WTC11 (cell line): Measurements from ENCODE around the gene LDLRAD1. TPM values are rescaled to one million over a fixed set of nuclear protein-coding genes. Genes with fewer than 3 reads are reported as not detected.

ENCODE experiments used
- ATAC-seq: fragments of 200-7000 bp; cut with Tn5 transposase; 2 replicates; pipeline ENCODE4 v1.10.0; 2021; ENCODE audit warnings: mild to moderate bottlenecking, moderate library complexity
- CTCF ChIA-PET: fragments of 300-600 bp; sonication (Branson Sonifier 250); formaldehyde crosslinking; loops from one replicate; lab custom pipeline; 2021; ENCODE audit warnings: antibody characterized with exemption; lab: Charles Lee
- POLR2A ChIA-PET: fragments of 350-600 bp; sonication (Branson Sonifier 250); formaldehyde crosslinking; loops from one replicate; lab custom pipeline; 2021; ENCODE audit warnings: antibody characterized with exemption; lab: Charles Lee
- DNase-seq: peaks from one replicate; pipeline ENCODE4 v3.0.0; 2021; ENCODE audit warnings: low spot score
- H3K27ac Mint-ChIP-seq: 2 replicates; pipeline ENCODE4 v1.8.0; 2021; ENCODE audit warnings: mixed read lengths
- H3K27me3 Mint-ChIP-seq: 2 replicates; pipeline ENCODE4 v1.8.0; 2021; ENCODE audit warnings: low read depth, mild to moderate bottlenecking, moderate library complexity, mixed read lengths
- H3K36me3 Mint-ChIP-seq: 2 replicates; pipeline ENCODE4 v1.8.0; 2021; ENCODE audit warnings: mixed read lengths
- H3K4me1 Mint-ChIP-seq: 2 replicates; pipeline ENCODE4 v1.8.0; 2022; ENCODE audit warnings: mixed read lengths
- H3K4me3 Mint-ChIP-seq: 2 replicates; pipeline ENCODE4 v1.8.0; 2021; ENCODE audit warnings: mild to moderate bottlenecking, moderate library complexity, mixed read lengths
- H3K9me3 Mint-ChIP-seq: 2 replicates; pipeline ENCODE4 v1.8.0; 2021; ENCODE audit warnings: mixed read lengths
- MAX ChIP-seq: sonication (generic); formaldehyde crosslinking; IDR thresholded peaks from 2 replicates; pipeline ENCODE4 v1.8.0; 2022; ENCODE audit warnings: mild to moderate bottlenecking, missing genetic modification reagents
- NFE2L1 ChIP-seq: sonication (generic); formaldehyde crosslinking; IDR thresholded peaks from 2 replicates; pipeline ENCODE4 v1.8.1; 2023; ENCODE audit warnings: missing genetic modification reagents
- NFYB ChIP-seq: sonication (generic); formaldehyde crosslinking; conservative IDR thresholded peaks from 2 replicates; pipeline ENCODE4 v1.8.0; 2022; ENCODE audit warnings: low read depth, missing genetic modification reagents
- SMAD3 ChIP-seq: sonication (generic); formaldehyde crosslinking; IDR thresholded peaks from 2 replicates; pipeline ENCODE4 v1.8.0; 2022; ENCODE audit warnings: missing genetic modification reagents, mild to moderate bottlenecking, borderline replicate concordance
- SP1 ChIP-seq: sonication (generic); formaldehyde crosslinking; conservative IDR thresholded peaks from 2 replicates; pipeline ENCODE4 v1.8.1; 2022; ENCODE audit warnings: missing genetic modification reagents
- ZBTB21 ChIP-seq: sonication (generic); formaldehyde crosslinking; IDR thresholded peaks from 2 replicates; pipeline ENCODE4 v1.8.1; 2023; ENCODE audit warnings: mild to moderate bottlenecking, missing genetic modification reagents, borderline replicate concordance
- ZNF232 ChIP-seq: sonication (generic); formaldehyde crosslinking; IDR thresholded peaks from 2 replicates; pipeline ENCODE4 v1.8.0; 2022; ENCODE audit warnings: mild to moderate bottlenecking, missing genetic modification reagents
- ZNF281 ChIP-seq: sonication (generic); formaldehyde crosslinking; IDR thresholded peaks from 2 replicates; pipeline ENCODE4 v1.8.0; 2023; ENCODE audit warnings: mild to moderate bottlenecking, missing genetic modification reagents
- total RNA-seq: library from RNA; stranded (reverse); gene quantifications from 3 replicates; pipeline ENCODE4 v1.2.3, GENCODE V29; 2021
- TF ChIP-seq, protein P1 (sequence below): sonication (generic); formaldehyde crosslinking; IDR thresholded peaks from 2 replicates; pipeline ENCODE4 v1.8.1; 2022; ENCODE audit warnings: low read depth, missing genetic modification reagents, borderline replicate concordance
- TF ChIP-seq, protein P2 (sequence below): sonication (generic); formaldehyde crosslinking; IDR thresholded peaks from 2 replicates; pipeline ENCODE4 v1.8.1; 2023; ENCODE audit warnings: mild to moderate bottlenecking, missing genetic modification reagents, moderate library complexity

Gene LDLRAD1
- total RNA-seq, 1 experiment from 2014 or later, result 0.09 TPM

GRCh38 chr1:53966794-53967193, 51.2 kb downstream of the LDLRAD1 start (continued):
- no peak for TF ChIP-seq MAX (CRISPR knock-in tag)
- TF ChIP-seq, protein P1, sequence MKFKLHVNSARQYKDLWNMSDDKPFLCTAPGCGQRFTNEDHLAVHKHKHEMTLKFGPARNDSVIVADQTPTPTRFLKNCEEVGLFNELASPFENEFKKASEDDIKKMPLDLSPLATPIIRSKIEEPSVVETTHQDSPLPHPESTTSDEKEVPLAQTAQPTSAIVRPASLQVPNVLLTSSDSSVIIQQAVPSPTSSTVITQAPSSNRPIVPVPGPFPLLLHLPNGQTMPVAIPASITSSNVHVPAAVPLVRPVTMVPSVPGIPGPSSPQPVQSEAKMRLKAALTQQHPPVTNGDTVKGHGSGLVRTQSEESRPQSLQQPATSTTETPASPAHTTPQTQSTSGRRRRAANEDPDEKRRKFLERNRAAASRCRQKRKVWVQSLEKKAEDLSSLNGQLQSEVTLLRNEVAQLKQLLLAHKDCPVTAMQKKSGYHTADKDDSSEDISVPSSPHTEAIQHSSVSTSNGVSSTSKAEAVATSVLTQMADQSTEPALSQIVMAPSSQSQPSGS, result no peak
- no peak for TF ChIP-seq ZBTB21 (CRISPR knock-in tag)

GRCh38 chr1:53964109-53964508, 53.9 kb downstream of the LDLRAD1 start:
- Mint-ChIP-seq H3K36me3 (peaks cover 52% of the 10 kb centered on the region), H3K4me3 (no peak overlapping the region), H3K9me3 (no peaks in the 10 kb centered on the region), H3K27ac (peak overlapping the region; percentile 13), H3K27me3 (no peaks in the 10 kb centered on the region), H3K4me1 (peaks cover 7% of the 10 kb centered on the region)
- 0 out of 2 replicates have a peak, but pooled peaks have one; percentile 35 for TF ChIP-seq NFE2L1
- TF ChIP-seq, protein P2, sequence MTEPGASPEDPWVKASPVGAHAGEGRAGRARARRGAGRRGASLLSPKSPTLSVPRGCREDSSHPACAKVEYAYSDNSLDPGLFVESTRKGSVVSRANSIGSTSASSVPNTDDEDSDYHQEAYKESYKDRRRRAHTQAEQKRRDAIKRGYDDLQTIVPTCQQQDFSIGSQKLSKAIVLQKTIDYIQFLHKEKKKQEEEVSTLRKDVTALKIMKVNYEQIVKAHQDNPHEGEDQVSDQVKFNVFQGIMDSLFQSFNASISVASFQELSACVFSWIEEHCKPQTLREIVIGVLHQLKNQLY (CRISPR knock-in tag), result no peak
- no peak for TF ChIP-seq ZNF232
- DNase-seq (no peak), ATAC-seq (peak; percentile 57)
- ChIA-PET CTCF (interaction anchor here (0.9 kb wide), 2 partner anchors 28 to 65 kb away, joined by 4 read pairs; no protein-coding TSS in a partner anchor), POLR2A (interaction anchor here (0.6 kb wide), 1 partner anchor 11 kb away, joined by 3 read pairs; no protein-coding TSS in a partner anchor)

DNA sequence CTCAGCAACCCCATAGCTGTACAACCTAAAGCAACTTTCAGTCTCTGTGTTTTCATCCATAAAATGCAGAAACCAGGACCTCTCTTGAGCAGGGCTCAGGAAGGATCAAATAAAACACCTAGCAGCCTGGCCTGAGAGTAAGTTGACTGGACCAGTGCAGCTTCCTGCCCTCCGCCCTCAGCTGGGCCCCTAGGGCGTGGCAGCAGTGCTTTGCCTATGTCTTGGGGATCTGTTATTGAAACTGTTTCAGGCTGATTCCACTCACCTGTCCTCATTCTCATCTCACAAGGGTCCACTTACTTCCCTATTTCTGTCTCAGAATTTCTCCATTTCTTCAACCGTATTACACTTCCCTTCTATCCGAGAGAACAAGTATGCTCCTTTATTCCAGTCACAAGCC, 54.5 kb downstream of the LDLRAD1 start:
- H3K27ac Mint-ChIP-seq, result no peak overlapping the region
- DNase-seq (no peak), ATAC-seq (no peak)
- H3K9me3 Mint-ChIP-seq, result no peaks in the 10 kb centered on the region
- CTCF ChIA-PET, result no interaction called here
- peaks cover 48% of the 10 kb centered on the region for H3K36me3 Mint-ChIP-seq
- peaks cover 7% of the 10 kb centered on the region for H3K4me1 Mint-ChIP-seq
- TF ChIP-seq ZNF281 (no peak), SP1 (no peak)
- H3K4me3 Mint-ChIP-seq, result no peak overlapping the region
- H3K27me3 Mint-ChIP-seq, result no peaks in the 10 kb centered on the region
- POLR2A ChIA-PET, result no interaction called here

DNA sequence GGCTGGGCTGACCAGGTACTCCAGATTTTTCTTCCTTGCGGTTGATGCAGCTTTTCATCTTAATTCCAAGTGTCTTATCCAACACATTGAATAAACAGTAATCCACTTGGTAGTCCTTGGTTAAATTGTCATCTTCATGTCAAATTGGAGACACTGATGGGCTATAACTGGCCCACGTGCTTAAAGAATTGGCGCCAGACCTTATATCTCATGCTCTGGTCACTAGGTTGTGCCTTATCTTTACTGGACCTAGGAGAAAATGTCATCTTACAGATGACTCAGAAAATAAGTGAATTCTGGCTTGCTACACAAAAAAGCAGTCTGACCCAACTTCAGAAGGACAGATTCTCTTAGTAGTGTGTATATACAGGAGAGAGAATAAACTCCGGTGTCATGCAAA, 55.6 kb downstream of the LDLRAD1 start:
- CTCF ChIA-PET, result interaction anchor here (0.5 kb wide), 1 partner anchor 17 kb away, joined by 3 read pairs; the partner anchor contains the start of gene LRRC42
- H3K27ac Mint-ChIP-seq, result no peak overlapping the region
- peaks cover 13% of the 10 kb centered on the region for H3K4me1 Mint-ChIP-seq
- no peaks in the 10 kb centered on the region for H3K9me3 Mint-ChIP-seq
- TF ChIP-seq NFYB (CRISPR knock-in tag), result no peak
- TF ChIP-seq, protein P1, result no peak
- no peak for TF ChIP-seq SMAD3
- TF ChIP-seq, all 79 proteins: peak for 0
- H3K36me3 Mint-ChIP-seq, result peaks cover 45% of the 10 kb centered on the region
- no peaks in the 10 kb centered on the region for H3K27me3 Mint-ChIP-seq
- no peak overlapping the region for H3K4me3 Mint-ChIP-seq
- POLR2A ChIA-PET, result no interaction called here
- DNase-seq, result no peak
- no peak for ATAC-seq
